Muscle layer of colon (tissue), 2 donors: Measurements from ENCODE around the gene PDZRN4.

Experiments used
- H3K27ac ChIP-seq: one replicate; pipeline ENCODE4 v1.7.0; 2013; ENCODE audit warnings: low read depth, mild to moderate bottlenecking, low read length, moderate library complexity
- H3K27me3 ChIP-seq, 2 donors: one replicate each; pipeline ENCODE4 v1.7.0; 2013; ENCODE audit warnings: low read length in 2 of 2, mild to moderate bottlenecking in 2 of 2; ENCODE audit not compliant: insufficient read depth in 2 of 2, control insufficient read depth in 1 of 2
- H3K36me3 ChIP-seq: one replicate; pipeline ENCODE4 v1.7.0; 2013; ENCODE audit warnings: mild to moderate bottlenecking, low read length; ENCODE audit not compliant: insufficient read depth
- H3K4me1 ChIP-seq: one replicate; pipeline ENCODE4 v1.7.0; 2013; ENCODE audit warnings: mild to moderate bottlenecking, low read length; ENCODE audit not compliant: insufficient read depth
- H3K4me3 ChIP-seq, 2 donors: one replicate each; pipeline ENCODE4 v1.7.0; 2013; ENCODE audit warnings: low read length in 2 of 2, low read depth in 1 of 2, mild to moderate bottlenecking in 1 of 2, moderate library complexity in 1 of 2
- H3K9ac ChIP-seq: one replicate; pipeline ENCODE4 v1.7.0; 2013; ENCODE audit warnings: low read length
- H3K9me3 ChIP-seq: one replicate; pipeline ENCODE4 v1.7.0; 2013; ENCODE audit warnings: mild to moderate bottlenecking, low read length
- donor health status: abdominal sarcoma.
- donor health status: Adenocarcinoma of cecum.

Gene PDZRN4

GRCh38 chr12:41327096-41327895 is 139.2 kb downstream of the PDZRN4 start:
- Histone ChIP-seq H3K4me1 (no peaks in the 10 kb centered on the region), H3K4me3 (no peak overlapping the region), H3K9ac (no peak overlapping the region), H3K9me3 (no peaks in the 10 kb centered on the region), H3K36me3 (no peaks in the 10 kb centered on the region), H3K27me3 (no peaks in the 10 kb centered on the region), H3K27ac (no peak overlapping the region)

- H3K4me3 ChIP-seq, result no peak overlapping the region
- no peak overlapping the region for H3K27ac ChIP-seq
- H3K27me3 ChIP-seq, result no peaks in the 10 kb centered on the region
- no peaks in the 10 kb centered on the region for H3K9me3 ChIP-seq
- no peaks in the 10 kb centered on the region for H3K4me1 ChIP-seq
- H3K9ac ChIP-seq, result no peak overlapping the region
- H3K36me3 ChIP-seq, result peaks cover 3% of the 10 kb centered on the region
Observed at GRCh38 chr12:41333974-41334373, 145.9 kb downstream of the PDZRN4 start.

GRCh38 chr12:41334390-41334789 is 146.3 kb downstream of the PDZRN4 start:
- no peak overlapping the region for H3K27ac ChIP-seq
- H3K4me3 ChIP-seq, result no peak overlapping the region
- no peaks in the 10 kb centered on the region for H3K4me1 ChIP-seq

GRCh38 chr12:41336041-41336549 is 148.0 kb downstream of the PDZRN4 start:
- no peaks in the 10 kb centered on the region for H3K27me3 ChIP-seq

More at GRCh38 chr12:41334390-41334789, 146.3 kb downstream of the PDZRN4 start:
- Histone ChIP-seq H3K9ac (no peak overlapping the region), H3K27me3 (no peaks in the 10 kb centered on the region), H3K9me3 (no peaks in the 10 kb centered on the region), H3K36me3 (peaks cover 3% of the 10 kb centered on the region)

GRCh38 chr12:41339784-41340183 is 151.7 kb downstream of the PDZRN4 start:
- Histone ChIP-seq H3K4me3 (no peak overlapping the region), H3K9ac (no peak overlapping the region), H3K9me3 (no peaks in the 10 kb centered on the region), H3K27me3 (no peaks in the 10 kb centered on the region), H3K4me1 (no peaks in the 10 kb centered on the region), H3K36me3 (peaks cover 3% of the 10 kb centered on the region), H3K27ac (no peak overlapping the region)

More at GRCh38 chr12:41336041-41336549, 148.0 kb downstream of the PDZRN4 start:
- peaks cover 3% of the 10 kb centered on the region for H3K36me3 ChIP-seq
- H3K4me1 ChIP-seq, result no peaks in the 10 kb centered on the region
- H3K9me3 ChIP-seq, result no peaks in the 10 kb centered on the region
- no peak overlapping the region for H3K27ac ChIP-seq
- H3K4me3 ChIP-seq, result no peak overlapping the region
- H3K9ac ChIP-seq, result no peak overlapping the region

- no peaks in the 10 kb centered on the region for H3K9me3 ChIP-seq
- H3K4me1 ChIP-seq, result no peaks in the 10 kb centered on the region
- H3K9ac ChIP-seq, result no peak overlapping the region
- no peaks in the 10 kb centered on the region for H3K27me3 ChIP-seq
- no peak overlapping the region for H3K4me3 ChIP-seq
- H3K36me3 ChIP-seq, result no peaks in the 10 kb centered on the region
- H3K27ac ChIP-seq, result no peak overlapping the region
Observed at GRCh38 chr12:41344776-41345470, 156.8 kb downstream of the PDZRN4 start.

GRCh38 chr12:41348198-41348597 is 160.1 kb downstream of the PDZRN4 start:
- no peaks in the 10 kb centered on the region for H3K27me3 ChIP-seq
- H3K4me3 ChIP-seq, result no peak overlapping the region
- no peak overlapping the region for H3K9ac ChIP-seq
- H3K4me1 ChIP-seq, result no peaks in the 10 kb centered on the region
- H3K27ac ChIP-seq, result no peak overlapping the region
- H3K36me3 ChIP-seq, result no peaks in the 10 kb centered on the region
- no peaks in the 10 kb centered on the region for H3K9me3 ChIP-seq

GRCh38 chr12:41356181-41356580 is 168.1 kb downstream of the PDZRN4 start:
- H3K9ac ChIP-seq, result no peak overlapping the region

GRCh38 chr12:41361738-41362137 is 173.6 kb downstream of the PDZRN4 start:
- Histone ChIP-seq H3K9ac (no peak overlapping the region), H3K36me3 (no peaks in the 10 kb centered on the region), H3K4me1 (peaks cover 13% of the 10 kb centered on the region), H3K27ac (no peak overlapping the region), H3K9me3 (no peaks in the 10 kb centered on the region), H3K27me3 (no peaks in the 10 kb centered on the region), H3K4me3 (no peak overlapping the region)

More at GRCh38 chr12:41356181-41356580, 168.1 kb downstream of the PDZRN4 start:
- Histone ChIP-seq H3K9me3 (no peaks in the 10 kb centered on the region), H3K36me3 (no peaks in the 10 kb centered on the region), H3K27ac (no peak overlapping the region), H3K4me3 (no peak overlapping the region), H3K27me3 (no peaks in the 10 kb centered on the region), H3K4me1 (peaks cover under 1% of the 10 kb centered on the region)

- no peaks in the 10 kb centered on the region for H3K36me3 ChIP-seq
- H3K27me3 ChIP-seq, result no peaks in the 10 kb centered on the region
- no peaks in the 10 kb centered on the region for H3K9me3 ChIP-seq
- H3K4me3 ChIP-seq, result no peak overlapping the region
- H3K27ac ChIP-seq, result no peak overlapping the region
- H3K9ac ChIP-seq, result no peak overlapping the region
- peaks cover 13% of the 10 kb centered on the region for H3K4me1 ChIP-seq
Observed at GRCh38 chr12:41362510-41362909, 174.4 kb downstream of the PDZRN4 start.

GRCh38 chr12:41362931-41363330 is 174.8 kb downstream of the PDZRN4 start:
- H3K9me3 ChIP-seq, result no peaks in the 10 kb centered on the region
- H3K4me3 ChIP-seq, result no peak overlapping the region
- peaks cover 13% of the 10 kb centered on the region for H3K4me1 ChIP-seq
- no peaks in the 10 kb centered on the region for H3K36me3 ChIP-seq
- no peaks in the 10 kb centered on the region for H3K27me3 ChIP-seq
- no peak overlapping the region for H3K27ac ChIP-seq
- H3K9ac ChIP-seq, result no peak overlapping the region
